GM19467 (cell line): ENCODE results near the gene SNAP91.
"Not testable (repeated sequence)": the region's sequence is repeated elsewhere in the genome, so short reads cannot be mapped to it uniquely, and the experiment has no call there.

Source experiments
- ATAC-seq: cut with Tn5 transposase; IDR thresholded peaks from one replicate; pipeline ENCODE4 v1.9.1; 2021; ENCODE audit warnings: mild to moderate bottlenecking, moderate library complexity; ENCODE audit not compliant: unreplicated experiment

Gene SNAP91

DNA sequence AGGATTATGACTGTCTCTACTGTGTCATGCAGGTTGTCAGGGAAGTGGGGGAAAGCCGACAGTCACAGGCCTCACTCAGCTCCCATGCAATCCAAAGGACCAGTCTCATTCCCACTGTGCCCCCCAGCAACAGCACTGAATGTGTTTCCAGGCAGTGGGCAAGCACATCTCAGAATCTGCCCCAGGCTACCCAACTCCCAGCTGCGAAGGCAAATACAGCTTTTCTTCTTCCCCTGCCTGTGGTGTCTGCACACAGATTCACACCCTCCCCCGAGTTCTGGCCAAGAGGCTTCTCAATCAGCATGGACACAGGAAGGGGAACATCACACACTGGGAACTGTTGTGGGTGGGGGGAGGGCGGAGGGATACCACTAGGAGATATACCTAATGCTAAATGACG lies 75.3 kb downstream of the SNAP91 start:
- no peak for ATAC-seq

DNA sequence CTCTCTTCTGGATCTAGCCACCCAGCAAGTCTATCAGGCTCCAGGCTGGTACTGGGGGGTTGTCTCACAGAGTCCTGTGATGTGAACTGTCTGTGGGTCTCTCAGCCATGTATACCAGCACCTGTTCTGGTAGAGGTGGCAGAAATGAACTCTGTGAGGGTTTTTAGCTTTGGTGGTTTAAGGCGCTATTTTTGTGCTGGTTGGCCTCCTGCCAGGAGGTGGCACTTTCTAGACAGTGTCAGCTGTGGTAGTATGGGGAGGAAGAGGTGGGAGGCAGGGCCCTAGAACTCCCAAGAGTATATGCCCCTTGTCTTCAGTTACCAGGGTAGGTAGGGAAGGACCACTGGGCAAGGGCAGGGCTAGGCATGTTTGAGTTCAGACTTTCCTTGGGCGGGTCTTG lies 75.8 kb downstream of the SNAP91 start:
- ATAC-seq: no peak

DNA sequence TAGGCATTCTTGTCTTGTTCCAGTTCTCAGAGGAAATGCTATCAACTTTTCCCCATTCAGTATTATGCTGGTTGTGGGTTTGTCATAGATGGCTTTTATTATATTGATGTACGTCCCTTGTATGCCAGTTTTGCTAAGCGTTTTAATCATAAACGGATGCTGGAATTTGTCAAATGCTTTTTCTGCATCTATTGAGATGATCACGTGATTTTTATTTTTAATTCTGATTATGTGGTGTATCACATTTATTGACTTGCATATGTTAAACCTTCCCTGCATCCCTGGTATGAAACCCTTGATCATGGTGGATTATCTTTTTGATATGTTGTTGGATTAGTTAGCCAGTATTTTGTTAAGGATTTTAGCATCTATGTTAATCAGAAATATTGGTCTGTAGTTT lies 79.0 kb downstream of the SNAP91 start:
- ATAC-seq: not testable (repeated sequence)

DNA sequence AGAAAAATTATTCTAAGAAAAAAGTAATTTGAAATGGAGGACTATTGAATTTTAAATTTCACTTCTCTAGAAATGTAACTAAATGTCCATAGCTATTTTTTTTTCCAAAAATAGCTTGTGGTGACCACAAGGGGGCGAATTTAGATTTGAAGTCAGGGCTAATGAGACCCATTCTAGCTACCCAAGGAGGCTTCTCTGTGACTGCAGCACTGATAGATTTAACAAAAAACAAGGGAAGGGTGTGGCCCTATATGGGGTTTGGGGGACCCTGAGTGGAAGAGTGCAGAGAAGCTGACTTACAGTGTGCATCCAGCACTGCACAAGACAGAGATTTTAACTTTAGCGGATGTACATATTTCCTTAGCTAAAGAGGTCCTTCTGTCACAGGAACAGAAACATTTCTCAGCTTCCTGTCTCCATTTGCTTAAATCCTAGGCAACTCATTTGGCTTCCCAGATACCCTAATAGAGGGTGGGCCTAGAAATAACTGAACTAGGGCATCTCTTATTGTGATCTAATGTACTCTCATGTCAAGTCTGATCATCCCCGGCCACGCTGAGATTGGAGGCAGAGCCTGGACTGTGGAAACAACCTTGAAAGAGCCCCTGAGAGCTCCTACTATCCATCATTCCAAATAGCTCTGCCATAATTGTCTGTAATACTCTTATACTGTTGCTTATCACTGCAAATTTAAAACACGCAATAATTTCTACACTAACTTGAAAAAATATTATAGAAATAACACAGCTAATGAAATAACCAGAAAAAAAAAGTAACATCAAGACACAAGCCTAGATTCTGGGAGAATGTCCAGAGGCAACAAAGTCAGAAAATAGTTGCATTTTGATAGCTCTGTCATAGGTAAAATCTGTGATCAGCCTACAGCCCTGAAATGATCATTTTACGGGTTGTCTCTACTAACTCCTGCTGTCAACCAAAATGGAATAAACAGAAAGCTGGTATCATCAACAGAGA lies 93.6 kb downstream of the SNAP91 start:
- peak; percentile 73 for ATAC-seq

DNA sequence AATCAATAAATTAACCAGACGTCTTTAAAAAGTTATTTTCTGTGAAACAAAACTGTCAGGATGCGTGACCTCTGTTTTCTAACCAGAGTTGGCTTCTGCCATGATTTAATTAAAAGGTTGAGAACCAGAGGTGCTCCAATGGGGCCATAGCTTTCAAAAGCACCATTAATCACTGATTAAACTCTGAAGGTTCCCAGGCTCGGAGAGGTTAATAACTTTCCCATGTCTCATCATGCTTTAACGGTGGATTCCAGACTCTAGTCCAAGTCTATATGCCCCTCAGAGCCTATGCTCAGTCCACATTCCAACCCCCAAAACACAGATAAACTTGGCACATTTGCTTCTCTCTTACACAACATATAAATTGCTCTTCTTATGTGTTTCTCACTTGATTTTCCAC lies 95.5 kb downstream of the SNAP91 start:
- ATAC-seq: no peak

DNA sequence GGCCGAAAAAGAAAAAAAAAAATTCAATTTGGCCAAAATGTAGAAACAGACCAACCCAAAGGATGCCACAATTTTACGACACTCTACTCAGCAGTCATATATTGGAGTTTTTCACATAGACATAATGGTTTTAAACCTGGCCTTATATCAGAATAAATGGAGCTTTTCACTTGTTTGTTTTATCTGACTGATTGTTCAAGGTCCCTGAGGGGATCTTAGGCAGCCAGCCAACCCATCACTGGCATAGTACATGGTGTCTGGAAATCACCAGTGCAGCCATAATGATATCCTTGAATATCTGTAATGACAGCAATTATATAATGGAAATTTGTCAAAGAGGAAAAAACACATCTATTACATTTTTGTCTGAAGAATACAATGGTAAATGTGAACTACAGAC lies 99.7 kb downstream of the SNAP91 start:
- no peak for ATAC-seq

DNA sequence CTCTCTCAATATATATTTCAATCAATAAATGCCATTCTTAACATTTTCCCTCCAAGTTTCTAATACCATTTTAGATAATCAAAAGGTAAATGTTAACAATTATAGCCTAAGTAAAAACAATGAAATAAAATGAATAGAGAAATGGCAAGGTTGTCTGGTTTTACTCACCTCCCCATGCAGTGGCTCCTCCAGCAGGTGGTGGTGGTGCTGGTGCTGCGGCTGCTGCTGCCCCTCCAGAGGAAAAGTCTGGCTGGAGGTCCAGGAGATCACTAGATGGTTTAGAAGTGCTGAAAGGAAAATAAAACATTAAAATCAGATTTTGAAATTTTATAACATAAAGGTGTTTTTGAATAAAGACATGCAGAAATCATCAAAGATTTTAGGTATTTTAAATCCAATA lies 103.4 kb downstream of the SNAP91 start:
- ATAC-seq: no peak

DNA sequence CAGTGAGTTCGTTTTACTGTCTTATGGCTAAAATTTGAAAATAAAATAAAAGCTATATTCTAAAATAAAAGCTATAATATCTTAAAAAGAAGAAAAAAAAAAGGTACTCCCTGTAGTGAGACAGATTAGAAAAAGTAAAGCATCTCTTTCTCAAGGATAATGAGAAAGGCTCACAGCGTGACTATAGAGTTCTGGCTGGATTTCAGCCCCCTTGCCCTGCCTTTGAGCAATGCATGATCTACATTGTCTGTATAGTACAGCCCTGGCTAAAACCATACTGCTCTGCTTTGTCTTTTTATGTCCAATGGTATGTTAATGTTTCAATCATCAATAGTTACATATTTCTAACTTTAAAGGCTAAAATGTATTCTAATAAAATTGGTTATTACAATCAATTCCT lies 105.3 kb downstream of the SNAP91 start:
- no peak for ATAC-seq

DNA sequence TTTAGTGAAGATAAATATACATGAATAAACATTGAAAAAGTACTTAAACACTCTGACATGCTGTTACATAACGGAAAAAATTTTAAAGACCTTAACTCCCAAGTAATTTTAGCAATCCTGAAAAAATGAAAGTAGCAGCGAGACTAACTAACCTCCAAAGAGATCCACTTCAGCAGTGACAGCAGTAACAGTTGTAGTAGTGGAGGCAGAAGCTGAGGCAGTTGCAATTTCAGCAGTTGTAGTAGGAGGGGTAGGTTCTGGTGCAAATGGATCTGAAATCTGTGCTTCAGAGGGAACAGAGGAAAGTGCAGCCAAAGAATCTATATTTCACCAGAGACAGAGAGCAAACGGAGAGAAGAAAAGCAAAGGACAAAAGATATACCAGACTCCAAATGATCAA lies 107.8 kb downstream of the SNAP91 start:
- no peak for ATAC-seq

DNA sequence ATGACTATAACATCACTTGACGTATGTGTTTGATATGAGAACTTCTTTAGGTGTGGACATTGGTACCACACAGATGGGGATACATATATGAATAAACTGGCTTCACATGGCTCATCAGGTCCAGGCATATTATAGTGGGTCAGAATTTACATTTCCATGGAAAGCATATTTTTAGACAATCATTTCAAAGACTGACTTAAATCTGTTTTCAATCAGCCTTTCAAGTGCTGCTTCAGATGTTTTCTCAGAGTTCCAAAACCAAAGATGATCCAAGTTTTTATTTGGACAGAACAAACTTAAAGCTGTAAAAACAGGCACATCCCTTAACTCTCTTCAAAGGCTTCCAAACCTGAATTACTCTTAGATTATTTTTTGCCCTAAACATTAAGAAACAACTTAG lies 108.4 kb downstream of the SNAP91 start:
- ATAC-seq: no peak

DNA sequence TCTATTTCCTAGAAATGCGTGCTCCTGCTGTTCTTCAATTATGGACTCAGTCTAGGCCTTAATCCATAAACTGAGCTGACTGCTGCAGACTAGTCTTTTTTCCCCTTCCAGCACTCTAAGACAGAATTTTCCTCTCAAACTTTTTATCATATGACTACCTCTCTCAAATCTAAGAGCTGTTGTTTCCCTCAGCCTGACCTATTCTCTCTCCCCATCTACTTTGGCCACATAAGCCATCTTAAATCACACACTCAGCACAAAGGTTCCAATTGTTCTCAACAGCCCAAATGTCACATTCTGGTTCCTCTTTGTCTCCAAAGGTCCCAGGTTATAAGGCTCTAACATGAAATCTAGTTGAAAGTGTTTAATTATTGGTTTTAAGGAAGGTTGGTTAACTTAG lies 111.4 kb downstream of the SNAP91 start:
- ATAC-seq: no peak

DNA sequence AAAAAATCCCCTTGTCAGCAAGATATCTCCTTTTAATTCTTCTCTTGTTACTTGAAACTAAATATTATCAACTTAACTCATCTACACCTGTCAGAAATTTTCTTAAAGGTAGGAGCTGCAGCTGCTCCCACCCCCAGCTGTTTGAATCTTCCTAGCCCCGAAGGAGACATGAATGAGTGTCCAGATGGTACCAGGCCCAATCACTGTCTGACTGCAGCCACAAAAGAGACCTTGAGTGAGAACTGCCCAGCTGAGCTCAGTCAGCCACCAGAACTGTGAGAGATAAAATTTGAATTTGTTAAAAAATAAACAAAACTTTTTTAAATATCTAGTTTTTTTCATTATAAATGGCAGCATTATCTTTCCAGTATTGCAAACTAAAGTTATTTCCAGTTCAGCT lies 111.8 kb downstream of the SNAP91 start:
- ATAC-seq: no peak

DNA sequence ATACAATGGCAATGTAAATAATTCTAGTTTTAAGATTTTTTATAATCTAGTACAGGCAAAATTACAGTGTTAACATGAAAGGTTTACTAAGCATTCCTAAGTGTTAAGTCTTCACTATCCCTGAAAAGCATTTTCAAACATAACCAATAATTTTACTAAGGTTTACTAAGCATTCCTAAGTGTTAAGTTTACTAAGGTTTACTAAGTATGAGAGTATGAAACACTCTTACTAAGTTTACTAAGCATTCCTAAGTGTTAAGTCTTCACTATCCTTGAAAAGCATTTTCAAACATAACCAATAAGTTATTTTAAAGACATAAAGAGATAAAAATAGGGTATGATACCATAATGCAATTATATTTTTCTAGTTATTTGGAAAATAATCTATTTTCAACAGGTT lies 114.0 kb downstream of the SNAP91 start:
- no peak for ATAC-seq

DNA sequence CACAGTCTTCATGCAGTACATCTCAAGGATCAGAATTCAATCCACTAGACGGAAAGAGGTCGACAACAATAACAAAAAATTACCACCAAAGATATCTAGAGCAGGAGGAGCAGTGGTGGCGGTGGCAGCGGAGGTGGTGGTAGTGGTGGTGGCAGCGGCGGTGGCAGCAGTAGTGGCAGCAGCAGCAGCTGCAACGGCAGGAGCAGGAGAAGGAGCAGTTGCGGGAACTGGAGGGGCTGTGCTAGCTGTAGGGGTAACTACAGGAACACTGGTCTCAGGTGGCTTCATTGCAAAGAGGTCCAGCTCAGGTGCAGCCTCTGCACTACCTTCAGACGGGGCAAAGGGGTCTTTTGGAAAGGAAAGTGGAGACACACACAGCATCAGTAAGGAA lies 115.5 kb downstream of the SNAP91 start:
- no peak for ATAC-seq

DNA sequence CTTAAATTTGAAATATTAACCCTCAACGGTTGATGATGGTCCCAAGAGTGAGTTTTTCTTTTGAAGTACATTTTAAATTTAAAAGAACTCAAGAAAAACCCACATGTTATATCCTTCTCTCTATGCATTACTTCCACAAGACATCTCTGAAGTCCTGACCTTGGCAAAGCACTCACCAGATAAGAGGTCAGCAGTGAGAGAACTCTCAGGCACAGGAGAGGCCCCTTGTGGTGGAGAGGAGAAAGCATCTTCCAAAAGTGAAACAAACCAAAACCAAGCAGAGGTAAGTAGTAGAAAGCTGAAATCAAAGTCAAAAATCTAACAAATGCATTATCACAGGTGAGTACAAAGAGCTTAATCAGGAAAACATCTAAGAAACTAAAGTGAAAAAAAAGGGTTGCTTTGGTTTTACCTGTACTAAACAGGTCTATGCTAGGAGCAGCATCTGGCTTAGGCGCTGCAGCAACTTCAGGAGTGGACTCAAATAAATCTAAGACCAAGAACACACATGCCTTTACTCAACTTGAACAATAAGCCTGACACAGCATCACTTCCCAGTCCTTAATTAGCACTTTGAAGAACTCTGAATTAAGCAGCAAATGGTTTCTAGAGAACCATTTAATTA lies 116.0 kb downstream of the SNAP91 start:
- ATAC-seq: peak; percentile 99

DNA sequence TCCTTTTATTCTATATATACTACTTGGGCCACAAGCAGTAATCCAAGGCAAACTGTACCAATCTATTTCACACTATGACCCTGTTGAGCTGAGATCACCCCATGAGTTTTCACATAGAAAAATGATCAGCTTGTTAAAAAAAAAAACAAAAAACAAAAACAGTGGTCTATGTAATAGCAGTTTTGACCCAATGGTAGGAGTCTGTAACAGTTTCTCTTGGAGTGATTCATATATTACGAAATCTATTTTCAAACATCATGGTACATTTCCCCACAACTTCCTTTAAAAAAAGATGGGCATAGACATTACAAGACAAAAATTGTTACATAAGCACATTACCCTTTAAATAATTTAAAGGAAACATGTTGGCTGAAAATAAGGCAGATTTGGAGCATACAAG lies 118.5 kb downstream of the SNAP91 start:
- ATAC-seq: no peak

DNA sequence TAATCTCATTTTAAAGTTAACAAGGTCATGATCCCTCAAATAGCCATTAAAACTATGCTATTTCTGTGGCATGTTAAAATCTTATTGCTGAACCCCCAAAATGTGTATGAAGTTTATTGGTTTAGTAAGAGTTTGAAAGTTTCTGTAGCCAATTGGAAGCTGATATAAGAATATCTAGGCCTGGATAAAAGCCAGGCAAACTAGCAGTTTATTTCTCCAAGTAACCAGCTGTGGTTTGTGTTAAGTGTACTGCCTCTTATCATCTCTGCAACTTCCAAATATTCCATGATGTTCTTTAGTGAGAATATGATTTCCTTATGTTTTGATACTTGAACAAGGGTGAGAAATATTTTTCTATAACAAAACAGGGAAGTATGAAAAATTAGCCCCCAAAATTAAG lies 119.8 kb downstream of the SNAP91 start:
- no peak for ATAC-seq

DNA sequence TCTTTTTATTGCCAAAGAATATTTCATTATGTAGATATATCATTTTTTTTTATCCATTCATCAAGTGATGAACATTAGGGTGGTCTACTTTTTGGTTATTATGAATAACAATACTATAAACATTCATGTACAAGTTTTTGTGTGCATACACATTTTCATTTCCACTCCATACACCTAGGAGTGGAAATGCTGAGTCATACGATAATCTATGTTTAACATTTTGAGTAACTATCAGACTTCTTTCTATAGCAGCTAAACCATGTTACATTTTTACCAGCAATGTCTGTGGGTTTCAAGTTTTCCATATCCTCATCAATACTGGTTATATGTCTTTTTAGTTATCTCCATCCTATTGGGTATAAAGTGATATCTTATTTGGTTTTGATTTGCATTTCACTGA lies 130.8 kb downstream of the SNAP91 start:
- no peak for ATAC-seq

DNA sequence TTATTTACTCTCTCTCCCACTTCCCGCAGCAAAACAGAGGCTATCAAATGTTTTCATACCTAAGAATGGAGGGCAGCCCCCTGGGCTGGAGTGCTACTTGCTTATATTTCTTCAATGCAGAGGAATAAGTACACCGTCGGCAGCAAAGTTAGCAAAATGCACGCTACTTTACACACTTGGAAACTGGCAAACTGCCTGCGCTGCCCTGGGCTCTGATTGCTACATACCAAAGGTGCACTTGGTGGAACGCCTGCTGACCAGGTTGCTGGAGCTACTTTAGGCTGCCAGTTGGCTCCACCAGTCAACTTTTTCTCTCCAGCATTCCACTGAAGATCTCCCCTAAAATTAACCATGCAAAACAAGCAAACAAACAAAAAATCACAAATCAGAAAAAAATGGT lies 134.1 kb downstream of the SNAP91 start:
- no peak for ATAC-seq

DNA sequence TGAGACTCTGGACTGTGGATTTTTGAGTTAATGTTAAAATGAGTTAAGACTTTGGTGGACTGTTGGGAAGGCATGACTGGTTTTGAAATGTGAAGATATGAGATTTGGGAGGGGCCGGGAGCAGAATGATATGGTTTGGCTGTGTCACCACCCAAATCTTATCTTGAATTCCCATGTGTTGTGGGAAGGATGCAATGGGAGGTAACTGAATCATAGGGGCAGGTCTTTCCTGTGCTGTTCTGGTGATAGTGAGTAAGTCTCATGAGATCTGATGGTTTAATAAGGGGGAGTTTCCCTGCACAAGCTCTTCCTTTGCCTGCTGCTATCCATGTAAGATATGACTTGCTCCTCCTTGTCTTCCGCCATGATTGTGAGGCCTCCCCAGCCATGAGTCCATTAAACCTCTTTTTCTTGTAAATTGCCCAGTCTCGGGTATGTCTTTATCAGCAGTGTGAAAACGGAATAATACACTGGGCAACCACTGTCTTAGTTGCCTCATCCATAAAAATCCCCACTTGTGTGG lies 137.2 kb downstream of the SNAP91 start:
- not testable (repeated sequence) for ATAC-seq

DNA sequence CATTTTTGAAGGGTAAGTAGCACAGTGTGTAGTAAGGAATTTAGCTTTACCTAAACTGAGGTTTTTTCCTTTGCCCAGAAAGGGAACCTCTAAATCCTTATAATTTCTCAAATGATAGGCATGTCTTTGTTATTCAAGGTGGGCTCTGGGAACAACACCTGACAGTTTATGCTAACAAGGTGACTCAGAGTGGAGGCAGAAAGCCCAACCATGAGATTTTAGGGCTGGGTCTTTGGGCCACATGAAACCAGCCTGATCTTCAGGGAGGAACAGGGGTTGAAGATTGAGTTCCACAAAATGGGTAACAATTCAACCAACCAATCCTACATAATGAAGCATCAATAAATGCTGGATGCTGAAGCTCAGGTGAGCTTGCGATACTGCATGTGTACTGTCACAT lies 149.9 kb downstream of the SNAP91 start:
- ATAC-seq: no peak

DNA sequence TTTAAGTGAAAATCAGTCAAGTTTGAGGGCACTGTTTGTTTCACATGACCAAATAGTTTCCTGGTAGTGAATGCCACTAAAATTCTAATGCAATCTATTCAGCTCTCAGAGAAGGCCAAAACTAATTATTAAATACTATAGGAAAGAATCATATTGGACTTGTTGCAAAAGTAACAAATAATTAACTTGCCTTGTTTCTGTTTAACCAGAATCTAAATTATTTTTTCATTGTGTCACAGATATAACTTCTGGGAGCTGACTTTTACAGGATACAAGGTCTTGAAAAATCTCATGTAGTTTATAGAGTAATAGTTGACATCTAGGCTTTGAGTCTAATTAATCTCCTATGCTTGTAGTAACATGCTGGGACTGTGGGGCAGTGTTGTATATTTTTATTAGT lies 152.0 kb downstream of the SNAP91 start:
- ATAC-seq: no peak
